Upper lobe of left lung (tissue), 6 donors: ENCODE data around the gene OXSR1. TPM values are rescaled to one million over a fixed set of nuclear protein-coding genes. Genes with fewer than 3 reads are reported as not detected.
"Not testable (repeated sequence)": the region's sequence is repeated elsewhere in the genome, so short reads cannot be mapped to it uniquely, and the experiment has no call there.

Experiments used
- ATAC-seq, 2 donors: fragments of 200-7000 bp; cut with Tn5 transposase; one replicate each; pipeline ENCODE4 v1.9.1; 2022; ENCODE audit warnings: mild to moderate bottlenecking in 2 of 2, moderate library complexity in 2 of 2; ENCODE audit not compliant: low FRiP score in 2 of 2
- DNase-seq, 2 donors: peaks; one replicate each; pipeline ENCODE4 v3.0.0-alpha.2; 2019 to 2020
- H3K27ac ChIP-seq, 4 donors: fragments of 200-600 bp; sonication (generic); one replicate each; pipeline ENCODE4 v1.5.1; 2016 to 2019
- H3K27me3 ChIP-seq, 4 donors: fragments of 200-600 bp; sonication (generic); one replicate each; pipeline ENCODE4 v1.5.1; 2017 to 2019
- H3K36me3 ChIP-seq, 4 donors: fragments of 200-600 bp; sonication (generic); one replicate each; pipeline ENCODE4 v1.5.1; 2016 to 2019
- H3K4me1 ChIP-seq, 4 donors: fragments of 200-600 bp; sonication (generic); one replicate each; pipeline ENCODE4 v1.5.1; 2018 to 2019
- H3K4me3 ChIP-seq, 4 donors: fragments of 200-600 bp; sonication (generic); one replicate each; pipeline ENCODE4 v1.5.1; 2017 to 2019; ENCODE audit warnings: mild to moderate bottlenecking in 2 of 4, moderate library complexity in 1 of 4
- H3K9me3 ChIP-seq, 4 donors: fragments of 200-600 bp; sonication (generic); one replicate each; pipeline ENCODE4 v1.5.1; 2018 to 2019
- CTCF ChIP-seq, 6 experiments: fragments of 450-650 bp in 4 of 6; fragments of 200-600 bp in 2 of 6; sonication (generic) in 2 of 6; IDR thresholded peaks; one replicate each; pipeline ENCODE4 v1.5.1; 2016 to 2019; ENCODE audit warnings: antibody characterized with exemption in 6 of 6
- EP300 ChIP-seq, 4 donors: sonication (generic); formaldehyde crosslinking; IDR thresholded peaks; one replicate each; pipeline ENCODE4 v1.5.1; 2017; ENCODE audit warnings: antibody characterized with exemption in 4 of 4, control low read depth in 2 of 4
- POLR2A ChIP-seq, 4 donors: fragments of 450-650 bp; IDR thresholded peaks; one replicate each; pipeline ENCODE4 v1.5.1; 2016 to 2017; ENCODE audit warnings: antibody characterized with exemption in 4 of 4, mild to moderate bottlenecking in 2 of 4
- POLR2AphosphoS5 ChIP-seq, 2 donors: sonication (generic); formaldehyde crosslinking; IDR thresholded peaks; one replicate each; pipeline ENCODE4 v1.5.1; 2017; ENCODE audit warnings: antibody characterized with exemption in 2 of 2
- WGBS, 2 donors: methylation state at CpG; one replicate each; pipeline ENCODE4 v1.1.5; 2017 to 2018; 5-methylcytosine and 5-hydroxymethylcytosine counted together
- total RNA-seq, 6 donors: library from RNA; depleted of rRNA in 4 of 6; stranded (reverse); fragments of >200 nt in 4 of 6; gene quantifications; one replicate each; pipeline versions ENCODE4 v1.1.0 to v1.2.1, GENCODE V29; 2016 to 2021
- donor health status: DM: no; HTN: no; CAD: no; lungs with moderate emphysema.
- donor health status: DM: no; HTN: yes; CAD: no; lungs with severe emphysema.

OXSR1 gene
- total RNA-seq, 6 donors from 2014 or later, result 26.6 to 43.7 (median 31.6) TPM

- no peak for TF ChIP-seq CTCF (IDR thresholded peaks at IDR 0.05)
- no peak for TF ChIP-seq EP300 (IDR thresholded peaks at IDR 0.05)
- TF ChIP-seq POLR2A (IDR thresholded peaks at IDR 0.05), result no peak
- no peak for TF ChIP-seq POLR2AphosphoS5 (IDR thresholded peaks at IDR 0.05)
- WGBS, 2 donors, result 90 to 93% methylated on average over 5 of the region's 5 CpGs
- Histone ChIP-seq H3K4me3 (no peak overlapping the region), H3K27ac (no peak overlapping the region), H3K4me1 (no peaks in the 10 kb centered on the region), H3K9me3 (no peaks in the 10 kb centered on the region), H3K36me3 (peaks cover 0 to 4% (median 0%) of the 10 kb centered on the region in 4 donors), H3K27me3 (no peaks in the 10 kb centered on the region)
- DNase-seq (no peak), ATAC-seq (no peak)
These were observed 113.5 kb downstream of the OXSR1 start for GRCh38 chr3:38278841-38279240.

- ATAC-seq, result no peak
- no peak within 1 kb of the TSS for H3K27ac ChIP-seq
- H3K27me3 ChIP-seq, result no peaks in the 10 kb centered on the region
- no peaks in the 10 kb centered on the region for H3K9me3 ChIP-seq
- H3K4me1 ChIP-seq, result no peaks in the 10 kb centered on the region
- WGBS, 2 donors, result 92 to 93% methylated on average over 11 to 14 of the region's 14 CpGs
- peak in 1 of 2 donors; percentile 22 for DNase-seq
- TF ChIP-seq CTCF (IDR thresholded peaks at IDR 0.05) (no peak), POLR2AphosphoS5 (IDR thresholded peaks at IDR 0.05) (no peak), POLR2A (IDR thresholded peaks at IDR 0.05) (no peak), EP300 (IDR thresholded peaks at IDR 0.05) (no peak)
- H3K4me3 ChIP-seq, result no peak within 1 kb of the TSS
- no peaks in the 10 kb centered on the region for H3K36me3 ChIP-seq
These were observed 116.8 kb downstream of the OXSR1 start, which contains the start of gene SLC22A14 for GRCh38 chr3:38281895-38282686. Gene SLC22A14, plus strand, starts transcription at chr3:38282294. Its CDS starts 23,733 bp downstream, at chr3:38306027.

- H3K4me1 ChIP-seq, result no peaks in the 10 kb centered on the region
- H3K36me3 ChIP-seq, result no peaks in the 10 kb centered on the region
- 89% methylated on average over 15 to 16 of the region's 16 CpGs for WGBS, 2 donors
- H3K4me3 ChIP-seq, result no peak overlapping the region
- H3K27me3 ChIP-seq, result no peaks in the 10 kb centered on the region
- peak in 1 of 2 donors; percentile 45 for DNase-seq
- no peak overlapping the region for H3K27ac ChIP-seq
- TF ChIP-seq CTCF (IDR thresholded peaks at IDR 0.05), result no peak
- TF ChIP-seq EP300 (IDR thresholded peaks at IDR 0.05), result no peak
- TF ChIP-seq POLR2A (IDR thresholded peaks at IDR 0.05), result no peak
- no peak for TF ChIP-seq POLR2AphosphoS5 (IDR thresholded peaks at IDR 0.05)
- H3K9me3 ChIP-seq, result no peaks in the 10 kb centered on the region
- peak; percentile 37 to 77 for ATAC-seq
These were observed 118.7 kb downstream of the OXSR1 start for GRCh38 chr3:38283810-38284755.

GRCh38 chr3:38284756-38285150 is 119.4 kb downstream of the OXSR1 start:
- H3K4me3 ChIP-seq, result no peak overlapping the region
- H3K27me3 ChIP-seq, result no peaks in the 10 kb centered on the region
- TF ChIP-seq POLR2A (IDR thresholded peaks at IDR 0.05) (no peak), EP300 (IDR thresholded peaks at IDR 0.05) (no peak), POLR2AphosphoS5 (IDR thresholded peaks at IDR 0.05) (no peak), CTCF (IDR thresholded peaks at IDR 0.05) (no peak)
- H3K9me3 ChIP-seq, result no peaks in the 10 kb centered on the region
- DNase-seq (no peak), ATAC-seq (no peak)
- WGBS, 2 donors, result 72 to 88% methylated on average over 6 of the region's 6 CpGs
- H3K27ac ChIP-seq, result no peak overlapping the region
- H3K36me3 ChIP-seq, result no peaks in the 10 kb centered on the region
- H3K4me1 ChIP-seq, result no peaks in the 10 kb centered on the region

GRCh38 chr3:38289286-38290217 is 124.2 kb downstream of the OXSR1 start:
- not testable (repeated sequence) for ATAC-seq, H3K4me3 ChIP-seq, DNase-seq, H3K36me3 ChIP-seq, H3K27me3 ChIP-seq, H3K9me3 ChIP-seq, H3K27ac ChIP-seq, H3K4me1 ChIP-seq
- 96 to 98% methylated on average over 16 of the region's 16 CpGs for whole genome bisulfite sequencing, 2 donors

- H3K27ac ChIP-seq, H3K27me3 ChIP-seq, H3K4me1 ChIP-seq, H3K4me3 ChIP-seq, DNase-seq, ATAC-seq, H3K9me3 ChIP-seq, H3K36me3 ChIP-seq: not testable (repeated sequence)
- 86 to 88% methylated on average over 4 of the region's 4 CpGs for WGBS, 2 donors
These were observed 131.7 kb downstream of the OXSR1 start for GRCh38 chr3:38297053-38297452.
